IMR-90 (cell line): ENCODE measurements around the gene F2RL3. TPM values are rescaled to one million over a fixed set of nuclear protein-coding genes. Genes with fewer than 3 reads are reported as not detected.
A peak's percentile ranks its signal among the peaks of the same experiment; 100 is the strongest.

Experiments
- ATAC-seq: fragments of 200-7000 bp; cut with Tn5 transposase; 2 replicates; pipeline ENCODE4 v1.9.1; 2020; ENCODE audit warnings: low read depth, mild to moderate bottlenecking, moderate library complexity
- BruUV-seq: library from RNA; stranded (reverse); fragments of 400-500 nt; replicated peaks from 2 replicates; lab custom pipeline; 2021; lab: Mats Ljungman, UMichigan
- CTCF ChIA-PET: fragments of 300-600 bp; formaldehyde crosslinking; extraction: SDS; loops from one replicate; lab custom pipeline; 2021; ENCODE audit warnings: antibody characterized with exemption; lab: Yijun Ruan, JAX
- POLR2A ChIA-PET: fragments of 300-600 bp; sonication (Branson Sonifier 250); formaldehyde crosslinking; loops from one replicate; lab custom pipeline; 2022; ENCODE audit warnings: antibody characterized with exemption; ENCODE audit not compliant: unreplicated experiment; lab: Charles Lee
- DNase-seq: peaks from one replicate; pipeline ENCODE4 v3.0.0; 2013
- H2AFZ ChIP-seq: replicated peaks from 2 replicates; pipeline ENCODE3; 2013; ENCODE audit warnings: low read length, mild to moderate bottlenecking; ENCODE audit not compliant: poor library complexity
- H2AK5ac ChIP-seq: 2 replicates; pipeline ENCODE4 v1.6.1; 2013; ENCODE audit warnings: low read depth, low read length, inconsistent platforms
- H2AK9ac ChIP-seq: replicated peaks from 2 replicates; pipeline ENCODE3; 2013; ENCODE audit warnings: mild to moderate bottlenecking, low read depth, low read length, moderate library complexity; ENCODE audit not compliant: poor library complexity
- H2BK120ac ChIP-seq: 2 replicates; pipeline ENCODE4 v1.6.1; 2013; ENCODE audit warnings: low read depth, low read length, inconsistent platforms
- H2BK15ac ChIP-seq: 3 replicates; pipeline ENCODE4 v1.6.1; 2013; ENCODE audit warnings: low read depth, low read length, inconsistent platforms
- H2BK20ac ChIP-seq: 2 replicates; pipeline ENCODE4 v1.6.1; 2013; ENCODE audit warnings: low read depth, mild to moderate bottlenecking, inconsistent platforms, low read length, moderate library complexity
- H2BK5ac ChIP-seq: 2 replicates; pipeline ENCODE4 v1.6.1; 2013; ENCODE audit warnings: mild to moderate bottlenecking, low read depth, low read length, inconsistent platforms; ENCODE audit not compliant: poor library complexity, severe bottlenecking
- H3K14ac ChIP-seq: replicated peaks from 2 replicates; pipeline ENCODE4 v1.6.1; 2013; ENCODE audit warnings: low read depth, low read length, inconsistent platforms
- H3K18ac ChIP-seq: 2 replicates; pipeline ENCODE4 v1.6.1; 2013; ENCODE audit warnings: low read depth, low read length, control low read depth
- H3K23ac ChIP-seq: 2 replicates; pipeline ENCODE4 v1.6.1; 2013; ENCODE audit warnings: low read depth, low read length, inconsistent platforms
- H3K27ac ChIP-seq: 2 replicates; pipeline ENCODE4 v1.5.1; 2013; ENCODE audit warnings: mild to moderate bottlenecking, control low read depth, low read length; ENCODE audit not compliant: insufficient read depth
- H3K27me3 ChIP-seq: 2 replicates; pipeline ENCODE4 v1.6.1; 2013; ENCODE audit warnings: low read length; ENCODE audit not compliant: control insufficient read depth, insufficient read depth
- H3K36me3 ChIP-seq: 2 replicates; pipeline ENCODE4 v1.6.1; 2013; ENCODE audit warnings: low read length, mixed read lengths; ENCODE audit not compliant: control insufficient read depth, insufficient read depth
- H3K4ac ChIP-seq: 2 replicates; pipeline ENCODE4 v1.6.1; 2013; ENCODE audit warnings: low read depth, low read length, inconsistent platforms
- H3K4me1 ChIP-seq: 2 replicates; pipeline ENCODE4 v1.6.1; 2013; ENCODE audit warnings: low read length, mixed read lengths; ENCODE audit not compliant: control insufficient read depth, insufficient read depth
- H3K4me2 ChIP-seq: 2 replicates; pipeline ENCODE4 v1.6.1; 2013; ENCODE audit warnings: low read depth, mild to moderate bottlenecking, control low read depth, low read length, moderate library complexity
- H3K4me3 ChIP-seq: 2 replicates; pipeline ENCODE4 v1.5.1; 2013; ENCODE audit warnings: low read depth, mild to moderate bottlenecking, control low read depth, low read length, moderate library complexity; ENCODE audit not compliant: insufficient read depth
- H3K56ac ChIP-seq: 2 replicates; pipeline ENCODE4 v1.6.1; 2013; ENCODE audit warnings: low read length, inconsistent platforms; ENCODE audit not compliant: insufficient read depth; ENCODE audit errors: extremely low read depth
- H3K79me1 ChIP-seq, 2 experiments: 2 replicates each; pipeline ENCODE4 v1.6.1; 2013; ENCODE audit warnings: low read length in 2 of 2, inconsistent platforms in 1 of 2, low read depth in 1 of 2
- H3K9ac ChIP-seq: 2 replicates; pipeline ENCODE4 v1.6.1; 2013; ENCODE audit warnings: low read depth, low read length, control low read depth
- H3K9me1 ChIP-seq: 2 replicates; pipeline ENCODE4 v1.6.1; 2013; ENCODE audit warnings: low read length, inconsistent platforms; ENCODE audit not compliant: insufficient read depth
- H3K9me3 ChIP-seq: 2 replicates; pipeline ENCODE4 v1.6.1; 2013; ENCODE audit warnings: low read length; ENCODE audit not compliant: control insufficient read depth, insufficient read depth
- H4K20me1 ChIP-seq: 2 replicates; pipeline ENCODE4 v1.6.1; 2013; ENCODE audit warnings: low read length, inconsistent platforms; ENCODE audit not compliant: insufficient read depth
- H4K5ac ChIP-seq: 2 replicates; pipeline ENCODE4 v1.6.1; 2013; ENCODE audit warnings: mild to moderate bottlenecking, low read depth, low read length, control low read depth
- H4K8ac ChIP-seq, 2 experiments: 2 replicates each; pipeline ENCODE4 v1.6.1; 2013; ENCODE audit warnings: low read depth in 2 of 2, low read length in 2 of 2, control low read depth in 1 of 2, inconsistent platforms in 1 of 2
- H4K91ac ChIP-seq: 2 replicates; pipeline ENCODE4 v1.6.1; 2013; ENCODE audit warnings: low read depth, low read length, inconsistent platforms; ENCODE audit not compliant: insufficient read depth
- CHD1 ChIP-seq: IDR thresholded peaks from 2 replicates; pipeline ENCODE4 v1.6.1; 2012; ENCODE audit warnings: low read depth, low read length, improper control_type of control experiment
- FOS ChIP-seq: fragments of 150-350 bp; IDR thresholded peaks from 2 replicates; pipeline ENCODE4 v1.6.1; 2016; ENCODE audit warnings: low read depth, low read length
- WGBS, 2 experiments: methylation state at CpG; one replicate each; pipeline versions ENCODE4 v1.1.5 to v1.1.7; 2013; ENCODE audit warnings: missing lambda C conversion rate in 2 of 2; ENCODE audit not compliant: insufficient read length in 1 of 2; ENCODE audit errors: extremely low coverage in 2 of 2; 5-methylcytosine and 5-hydroxymethylcytosine counted together
- dilution Hi-C: fragments of 300-500 bp; cut with HindIII; formaldehyde crosslinking; loops from one replicate; pipeline ENCODE4 v1.14.3; 2018; ENCODE audit warnings: low sequenced_read_pairs; ENCODE audit not compliant: unreplicated experiment
- in situ Hi-C: fragments of 300-500 bp; cut with MboI; formaldehyde crosslinking; loops from 3 replicates; pipeline ENCODE4 v1.14.3; 2019; ENCODE audit warnings: low sequenced_read_pairs, inconsistent platforms, mixed read lengths
- intact Hi-C: fragments of 100-400 bp; cut with micrococcal nuclease; formaldehyde crosslinking; loops from 2 replicates; pipeline ENCODE4 v1.10.0; 2022
- polyA plus RNA-seq, 3 experiments: library from polyadenylated mRNA; depleted of rRNA; stranded (reverse); fragments of >200 nt; gene quantifications; 2 replicates each; pipeline ENCODE4 v1.2.3, GENCODE V29; 2012; ENCODE audit warnings: low replicate concordance in 1 of 3
- total RNA-seq: library from RNA; depleted of rRNA; stranded (reverse); fragments of >200 nt; gene quantifications from 2 replicates; pipeline ENCODE4 v1.2.3, GENCODE V29; 2012

Gene F2RL3
- total and polyA plus RNA-seq, 2 of the 4 experiments (the other 2 are of a cell fraction) = 0.03 TPM; not detected in 1

- no peak overlapping the region for H3K9ac ChIP-seq
- H4K20me1 ChIP-seq = peaks cover 13% of the 10 kb centered on the region
- peak overlapping the region; percentile 87 for H4K91ac ChIP-seq
- H3K14ac ChIP-seq = peak overlapping the region; percentile 87
- H3K36me3 ChIP-seq = peaks cover 71% of the 10 kb centered on the region
- TF ChIP-seq FOS (0 out of 2 replicates have a peak, but pooled peaks have one; percentile 11), CHD1 (no peak)
- no peaks in the 10 kb centered on the region for H3K9me3 ChIP-seq
- WGBS, 2 experiments = no CpG with 5 or more reads among the region's 4 CpGs
- ChIA-PET POLR2A (no interaction called here), CTCF (interaction anchor here (0.6 kb wide), 1 partner anchor 916 kb away, joined by 3 read pairs; no protein-coding TSS in a partner anchor)
- peak overlapping the region; percentile 2; the same call in 1 of the 2 replicates for H3K56ac ChIP-seq
- H2BK5ac ChIP-seq = peak overlapping the region; percentile 98
- H2BK20ac ChIP-seq = peak overlapping the region; percentile 87; the same call in 1 of the 2 replicates
- dilution Hi-C loops (no loop called here), intact Hi-C loops (no loop called here), in situ Hi-C loops (no loop called here)
- H3K9me1 ChIP-seq = peaks cover 37% of the 10 kb centered on the region
- peak; percentile 58 for ATAC-seq
- peak overlapping the region; percentile 48 to 69; a peak in 3 of 4 replicates for H4K8ac ChIP-seq
- peak overlapping the region; percentile 83; the same call in 1 of the 2 replicates for H2BK120ac ChIP-seq
- peak overlapping the region; percentile 95 for H3K4ac ChIP-seq
- H3K79me1 ChIP-seq = peaks cover 10 to 79% of the 10 kb centered on the region in 2 experiments; a peak in 2 of 4 replicates
- H3K23ac ChIP-seq = peak overlapping the region; percentile 49
- H3K4me2 ChIP-seq = no peak overlapping the region
- peak overlapping the region; percentile 93 for H2AK9ac ChIP-seq
- H3K27me3 ChIP-seq = no peaks in the 10 kb centered on the region
- H2AFZ ChIP-seq = peak overlapping the region; percentile 18
- peaks cover 16% of the 10 kb centered on the region for H3K4me1 ChIP-seq
- DNase-seq = peak; percentile 80
- peak overlapping the region; percentile 84; the same call in 1 of the 2 replicates for H4K5ac ChIP-seq
- peak overlapping the region; percentile 92 for H2AK5ac ChIP-seq
- H3K4me3 ChIP-seq = no peak overlapping the region
- H2BK15ac ChIP-seq = 0 out of 3 replicates have a peak overlapping the region, but pooled peaks have one; percentile 12
- no TSS peak for BruUV-seq
- H3K27ac ChIP-seq = peak overlapping the region; percentile 18
- peak overlapping the region; percentile 86; the same call in 1 of the 2 replicates for H3K18ac ChIP-seq
Measured at GRCh38 chr19:16850133-16850532, 38.7 kb upstream of the F2RL3 start.
